HepG2 (cell line): ENCODE data around the gene KRT4.

Experiments
- RFX5 ChIP-seq: IDR thresholded peaks from 2 replicates; pipeline ENCODE4 v1.6.1; 2011; ENCODE audit warnings: low read depth, low read length, improper control_type of control experiment
- SUZ12 ChIP-seq: fragments of 150-350 bp; IDR thresholded peaks from 2 replicates; pipeline ENCODE4 v1.6.1; 2014; ENCODE audit warnings: low read depth, low read length
- TP53 ChIP-seq: sonication (generic); formaldehyde crosslinking; conservative IDR thresholded peaks from 2 replicates; pipeline ENCODE4 v1.4.0; 2020; ENCODE audit warnings: missing genetic modification reagents

DNA sequence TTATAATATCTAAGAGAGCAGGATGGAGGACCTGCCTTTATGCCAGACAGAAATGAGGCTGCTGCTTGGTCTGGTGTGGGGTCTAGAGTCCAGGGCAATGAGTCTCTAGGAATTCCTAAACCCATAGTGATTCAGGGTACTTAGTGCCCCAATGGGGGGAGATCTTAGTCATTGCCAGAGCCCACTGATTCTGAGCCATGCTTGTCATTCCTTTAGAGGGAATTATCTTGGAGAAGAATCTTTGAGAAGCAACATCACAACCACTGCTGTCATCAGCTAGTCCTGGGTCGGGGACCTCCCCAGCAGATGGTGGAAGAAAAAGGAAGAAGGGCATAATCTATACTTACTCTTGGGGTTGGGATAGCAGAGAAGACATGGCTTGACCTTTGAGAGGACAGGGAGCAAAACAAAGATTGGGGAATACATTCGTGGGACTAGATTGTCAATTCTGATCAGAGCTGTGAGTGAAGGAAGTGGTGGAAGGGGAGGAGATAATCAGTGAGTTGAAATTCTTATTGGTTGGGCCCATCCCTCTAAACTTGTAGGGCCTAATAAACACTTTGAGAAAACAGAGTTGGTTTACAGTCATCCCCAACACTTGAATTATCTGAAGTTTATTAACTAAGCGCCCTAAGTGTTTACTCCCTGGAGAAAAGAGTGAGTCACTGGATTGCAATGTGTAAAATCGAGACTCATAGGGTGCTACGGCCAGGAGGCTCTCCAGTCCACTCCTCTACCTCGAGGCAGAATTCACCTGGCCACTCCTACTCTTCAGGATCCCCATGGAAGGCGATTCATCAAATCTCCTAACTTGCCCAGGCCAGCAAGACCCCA, 15.0 kb downstream of the KRT4 start:
- TF ChIP-seq RFX5, result no peak
- no peak for TF ChIP-seq SUZ12
- no peak for TF ChIP-seq TP53 (CRISPR knock-in tag)
